ENCODE results near the gene FBN1.

Gene FBN1

GRCh38 chr15:48427479-48427878 lies 218.0 kb downstream of the FBN1 start:
- DNase-seq (ENCODE audit: low read depth in 2 of 2): no peak

GRCh38 chr15:48426941-48427340 lies 218.6 kb downstream of the FBN1 start:
- DNase-seq (ENCODE audit: low read depth in 2 of 2): no peak

DNA sequence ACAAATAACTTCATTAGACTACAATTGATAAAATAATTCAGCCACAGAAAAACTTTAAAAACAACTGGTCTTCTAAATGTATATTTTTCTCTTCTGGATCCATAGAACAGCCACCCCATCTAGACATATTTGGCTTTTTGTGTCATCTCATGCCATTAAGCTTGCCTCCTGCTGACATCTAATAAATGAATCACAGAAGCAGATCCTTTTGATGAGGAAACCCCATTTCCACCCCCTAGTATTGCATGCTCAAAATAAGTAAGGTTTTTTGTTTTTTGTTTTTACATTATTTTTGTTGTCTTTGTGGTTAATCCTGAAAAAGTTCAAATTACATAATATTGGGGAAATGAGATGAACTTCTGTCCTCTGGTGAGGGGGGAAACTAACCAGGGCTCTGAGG lies 219.5 kb downstream of the FBN1 start:
- no peak for DNase-seq (ENCODE audit: low read depth in 2 of 2)

- DNase-seq (ENCODE audit: low read depth in 2 of 2): no peak
Observed at GRCh38 chr15:48425051-48425450, 220.5 kb downstream of the FBN1 start.

GRCh38 chr15:48423896-48424475 lies 221.5 kb downstream of the FBN1 start:
- DNase-seq (ENCODE audit: low read depth in 2 of 2): no peak

GRCh38 chr15:48423342-48423741 lies 222.2 kb downstream of the FBN1 start:
- DNase-seq (ENCODE audit: low read depth in 2 of 2): no peak

GRCh38 chr15:48422401-48422800 lies 223.1 kb downstream of the FBN1 start:
- no peak for DNase-seq (ENCODE audit: low read depth in 2 of 2)

DNA sequence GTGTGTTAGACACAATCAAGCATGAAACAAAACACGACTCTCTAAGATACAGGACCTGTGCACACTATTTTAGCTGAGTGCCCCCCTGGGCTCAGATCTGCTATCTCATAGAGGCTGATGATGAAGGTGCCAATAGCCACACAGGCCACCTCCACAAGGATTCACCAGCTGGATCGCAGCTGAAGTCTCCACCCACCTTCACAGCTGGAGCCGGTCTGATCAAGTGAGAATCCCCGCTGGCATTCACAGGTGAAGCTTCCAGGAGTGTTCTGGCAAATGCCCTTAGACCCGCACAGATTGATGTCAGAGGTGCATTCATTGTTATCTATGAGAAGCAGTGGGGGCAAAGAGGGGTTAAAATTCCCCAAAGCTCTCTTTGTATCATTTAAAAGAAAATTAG lies 224.1 kb downstream of the FBN1 start:
- DNase-seq (ENCODE audit: low read depth in 2 of 2): no peak

- no peak for DNase-seq (ENCODE audit: low read depth in 2 of 2)
Observed at GRCh38 chr15:48419896-48420295, 225.6 kb downstream of the FBN1 start.

DNA sequence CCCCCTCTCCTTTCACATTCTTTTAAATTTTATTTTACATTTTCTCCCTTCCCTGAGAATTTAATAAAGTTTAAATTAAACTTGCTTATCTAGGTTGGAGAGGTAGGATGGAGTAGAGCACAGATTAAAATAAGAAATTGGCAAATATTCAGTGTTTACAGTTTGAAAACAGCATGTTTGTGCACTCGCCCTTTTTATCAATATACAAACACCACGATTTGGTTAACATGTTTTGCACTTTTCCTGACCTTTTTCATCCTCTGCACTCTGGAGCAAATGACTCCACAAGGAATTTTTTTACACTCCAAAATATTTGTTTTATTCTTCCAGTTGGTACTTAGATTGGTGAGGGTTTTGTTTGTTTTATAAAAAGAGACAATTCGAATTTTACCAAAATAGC lies 227.2 kb downstream of the FBN1 start:
- no peak for DNase-seq (ENCODE audit: low read depth in 2 of 2)

- no peak for DNase-seq (ENCODE audit: low read depth in 2 of 2)
Observed at GRCh38 chr15:48416301-48416700, 229.2 kb downstream of the FBN1 start.

DNA sequence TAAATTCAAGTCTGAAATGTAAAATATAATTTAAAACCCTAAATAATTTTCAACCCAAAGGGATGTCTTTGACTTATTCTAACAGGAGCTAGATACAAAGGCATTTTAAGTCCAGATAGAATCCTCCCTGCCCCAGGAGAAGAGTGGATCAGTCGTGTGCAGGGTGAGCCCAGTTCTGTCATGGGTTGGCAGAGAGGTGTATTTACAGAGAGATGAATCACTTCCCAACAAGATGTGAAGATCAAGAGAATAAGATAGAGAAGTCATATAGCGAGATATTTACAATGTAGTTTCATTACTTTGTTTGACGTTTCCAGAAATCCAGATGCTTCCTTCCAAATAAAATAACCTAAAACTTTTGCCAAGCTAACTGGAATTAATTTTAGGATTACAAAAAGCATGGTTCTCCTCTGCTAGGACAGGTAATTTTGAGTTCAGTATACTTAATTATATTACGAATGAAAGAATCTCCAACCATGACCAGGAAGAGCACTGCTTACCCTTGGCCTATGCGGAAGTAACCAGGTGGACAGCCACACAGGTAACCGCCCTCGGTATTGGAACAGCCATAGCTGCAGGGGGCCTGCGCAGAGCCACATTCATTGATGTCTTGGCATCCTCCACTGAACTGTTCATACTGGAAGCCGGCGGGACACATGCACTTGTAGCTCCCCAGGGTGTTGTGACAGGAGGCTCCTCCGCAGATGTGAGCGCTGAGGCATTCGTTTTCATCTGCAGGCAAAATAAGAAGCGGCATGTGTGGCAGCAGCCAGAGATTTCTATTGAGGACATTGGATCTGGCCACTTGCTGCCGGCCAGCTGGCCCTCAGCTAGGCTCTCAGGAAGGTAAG lies 230.2 kb downstream of the FBN1 start:
- no peak for DNase-seq (ENCODE audit: low read depth in 2 of 2)

DNA sequence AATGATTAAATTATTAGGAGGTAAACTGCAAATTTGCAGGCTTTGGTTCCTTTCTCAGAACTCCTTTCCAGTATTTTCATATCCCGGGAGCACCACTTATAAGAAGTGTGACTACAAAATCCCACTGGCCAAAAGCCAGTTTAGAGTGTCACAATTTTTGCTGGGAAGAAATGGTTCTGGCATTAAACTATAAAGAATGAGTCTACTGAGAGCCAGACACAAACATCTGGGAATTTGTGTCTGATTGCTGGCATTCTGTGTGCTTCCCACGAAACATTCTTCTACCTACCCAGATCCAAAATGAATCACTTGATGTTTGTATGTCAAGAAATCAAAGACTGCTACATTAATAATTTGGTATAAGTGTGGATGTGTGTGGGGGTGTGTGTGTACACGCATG lies 231.5 kb downstream of the FBN1 start:
- no peak for DNase-seq (ENCODE audit: low read depth in 2 of 2)

DNA sequence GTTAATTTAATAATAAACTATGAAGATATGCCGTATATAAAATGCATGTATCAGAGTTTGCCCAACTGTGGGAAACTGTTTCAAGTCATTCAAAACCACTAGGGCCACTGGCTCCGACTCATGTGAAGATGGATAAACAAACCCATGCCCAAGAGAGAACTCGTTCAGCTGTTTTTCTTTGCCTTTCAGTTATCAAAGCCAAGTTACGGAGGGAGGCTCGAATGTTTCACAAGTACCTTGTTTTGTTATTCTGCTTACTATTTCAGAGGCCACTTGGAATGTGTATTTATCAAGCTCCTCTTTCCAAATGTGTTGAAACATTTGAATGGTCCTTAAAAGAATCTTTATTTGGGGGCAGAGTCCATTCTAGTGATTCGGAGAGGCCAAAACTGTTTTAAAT lies 232.2 kb downstream of the FBN1 start:
- no peak for DNase-seq (ENCODE audit: low read depth in 2 of 2)

DNA sequence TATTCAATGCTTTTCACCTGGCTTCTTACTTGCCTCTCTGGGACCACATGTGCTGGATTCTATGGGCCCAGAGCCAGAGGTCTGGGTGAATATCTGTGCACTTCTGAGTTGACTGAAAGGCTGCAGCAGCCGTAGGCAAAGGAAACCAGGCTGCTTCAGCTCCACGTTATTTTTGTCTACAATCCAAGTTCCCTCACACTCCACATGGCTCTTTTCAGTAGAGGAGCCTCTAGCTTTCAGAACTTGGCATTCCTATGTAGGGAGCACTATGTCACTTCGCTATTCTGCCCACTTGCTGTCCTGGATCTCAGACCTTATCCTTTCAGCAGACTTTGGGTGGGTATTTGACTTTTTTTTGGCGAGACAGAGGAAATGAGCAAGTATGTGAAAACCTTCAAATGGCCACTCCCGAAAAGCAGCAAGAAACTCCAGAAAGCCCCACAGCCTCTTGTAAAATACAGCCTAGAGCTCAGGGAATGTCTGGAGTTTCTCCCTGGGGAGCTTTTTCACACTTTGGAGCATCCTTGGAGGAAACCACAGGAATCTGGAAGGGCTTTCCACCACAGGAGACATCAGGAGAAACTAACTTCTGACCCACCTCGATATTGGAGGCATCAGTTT lies 233.4 kb downstream of the FBN1 start:
- DNase-seq (ENCODE audit: low read depth in 2 of 2): no peak

GRCh38 chr15:48409623-48410022 lies 235.9 kb downstream of the FBN1 start:
- DNase-seq (ENCODE audit: low read depth in 2 of 2): no peak

DNA sequence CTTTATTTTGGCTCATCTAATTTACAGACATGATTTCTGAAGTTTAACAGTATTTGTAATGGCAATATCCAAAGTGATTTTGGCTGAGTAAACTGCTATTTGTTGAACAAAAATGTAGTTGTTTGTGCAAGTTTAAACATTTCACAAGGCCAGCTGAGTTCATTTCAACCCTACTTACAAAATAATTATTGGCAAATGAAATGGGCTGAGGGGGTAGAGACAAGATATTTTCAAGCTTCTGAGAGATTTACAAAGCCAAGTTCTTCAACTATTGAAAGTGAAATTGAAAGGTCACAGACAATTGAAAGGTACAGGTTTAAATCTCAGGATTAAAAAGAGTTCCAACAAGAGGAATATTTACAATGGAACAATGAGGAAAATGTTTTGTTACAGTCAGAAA lies 237.2 kb downstream of the FBN1 start:
- no peak for DNase-seq (ENCODE audit: low read depth in 2 of 2)

GRCh38 chr15:48407646-48408045 lies 237.9 kb downstream of the FBN1 start:
- DNase-seq (ENCODE audit: low read depth in 2 of 2): no peak

GRCh38 chr15:48406911-48407310 lies 238.6 kb downstream of the FBN1 start:
- no peak for DNase-seq (ENCODE audit: low read depth in 2 of 2)

DNA sequence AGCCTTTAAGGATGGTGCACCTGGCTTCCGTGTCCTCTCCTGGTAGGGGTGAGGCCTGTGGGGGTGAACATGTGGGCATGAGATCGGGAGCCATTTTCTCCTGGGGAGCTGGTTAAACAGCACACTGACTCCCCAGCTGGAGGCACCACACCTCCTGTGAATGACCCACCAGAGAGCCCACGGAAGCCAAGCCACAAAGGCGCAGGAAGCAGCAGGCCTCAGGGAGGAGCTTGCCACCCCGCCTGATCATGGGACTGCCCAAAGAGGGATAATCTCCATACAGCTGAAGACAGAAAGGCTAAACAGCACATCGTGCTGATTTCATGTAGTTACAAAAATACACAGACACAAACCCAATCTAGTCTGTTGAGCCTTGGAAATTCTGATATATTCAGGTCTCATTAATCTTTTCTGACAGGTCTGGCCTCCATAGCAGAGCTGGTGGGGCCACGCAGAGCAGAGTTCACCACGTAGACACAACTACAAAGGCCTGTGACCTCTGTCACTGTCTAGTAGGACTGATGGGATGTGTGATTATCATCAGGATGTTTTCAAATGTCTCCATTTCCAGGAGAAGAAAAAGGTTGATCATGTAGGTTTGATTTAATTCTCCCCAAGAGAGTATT lies 239.1 kb downstream of the FBN1 start:
- DNase-seq (ENCODE audit: low read depth in 2 of 2): no peak

DNA sequence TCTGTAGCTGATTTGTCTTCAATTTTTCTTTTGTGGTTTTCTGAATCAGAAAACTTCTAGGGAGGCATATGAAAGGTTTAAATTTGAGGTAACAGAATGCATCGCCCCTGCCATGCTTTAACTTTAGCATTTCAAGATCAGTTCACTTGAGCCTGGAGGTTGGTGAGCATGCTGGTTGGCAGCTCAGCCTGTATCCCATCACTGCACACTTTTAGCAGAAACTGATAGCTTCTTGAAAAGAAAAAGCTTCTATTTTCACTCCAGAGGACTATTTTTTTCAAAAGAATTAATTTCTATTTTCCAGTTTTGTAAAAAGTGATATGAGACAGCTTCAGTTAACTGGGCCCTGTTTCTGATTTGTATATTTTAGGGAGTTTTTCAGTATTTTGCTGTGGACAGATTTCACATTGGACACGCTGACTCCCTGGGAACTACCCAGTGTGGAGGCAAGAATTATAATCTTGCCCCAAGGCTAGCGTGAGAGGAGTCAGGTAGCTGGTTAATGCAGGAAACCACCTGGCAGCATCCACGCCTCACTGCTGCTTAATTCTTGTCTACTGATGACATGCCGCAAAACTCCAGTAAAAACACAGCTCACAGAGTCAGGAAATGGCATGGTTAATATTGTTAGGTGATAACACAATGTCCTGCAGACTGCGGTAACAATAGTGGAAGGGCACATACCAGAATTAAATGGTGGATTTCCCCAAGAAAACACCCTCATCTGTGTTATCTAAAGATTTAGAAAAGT lies 242.9 kb downstream of the FBN1 start:
- DNase-seq (ENCODE audit: low read depth in 2 of 2): no peak

GRCh38 chr15:48400086-48400485 lies 245.4 kb downstream of the FBN1 start:
- DNase-seq (ENCODE audit: low read depth in 2 of 2): no peak

Data from activated CD4-positive, alpha-beta T cell treated with anti-CD3 and anti-CD28 coated beads for 24 hours (primary cell).